Measurements from ENCODE around the gene OR10H5.
"Not testable (repeated sequence)": the region's sequence is repeated elsewhere in the genome, so short reads cannot be mapped to it uniquely, and the experiment has no call there.

Gene OR10H5

GRCh38 chr19:15780610-15781418 lies 6.6 kb upstream of the OR10H5 start:
- in situ Hi-C loops (cut with MboI; ENCODE audit: low pct_unique_long_range_greater_than_20kb, low sequenced_read_pairs, unreplicated experiment) = no loop called here
- TF ChIP-seq CTCF (IDR thresholded peaks at IDR 0.05; ENCODE audit: extremely low read depth, insufficient read depth, missing control alignments) = no peak
- DNase-seq (ENCODE audit: low spot score) = no peak

- in situ Hi-C loops (cut with MboI; ENCODE audit: low pct_unique_long_range_greater_than_20kb, low sequenced_read_pairs, unreplicated experiment) = no loop called here
- TF ChIP-seq CTCF (IDR thresholded peaks at IDR 0.05; ENCODE audit: extremely low read depth, insufficient read depth, missing control alignments) = no peak
- no peak for DNase-seq (ENCODE audit: low spot score)
These were observed 5.8 kb upstream of the OR10H5 start for GRCh38 chr19:15781661-15782060.

GRCh38 chr19:15782211-15782610 lies 5.2 kb upstream of the OR10H5 start:
- in situ Hi-C loops (cut with MboI; ENCODE audit: low pct_unique_long_range_greater_than_20kb, low sequenced_read_pairs, unreplicated experiment) = no loop called here

GRCh38 chr19:15782896-15783295 lies 4.6 kb upstream of the OR10H5 start:
- not testable (repeated sequence) for DNase-seq (ENCODE audit: low spot score)

More at GRCh38 chr19:15782211-15782610, 5.2 kb upstream of the OR10H5 start:
- TF ChIP-seq CTCF (IDR thresholded peaks at IDR 0.05; ENCODE audit: extremely low read depth, insufficient read depth, missing control alignments) = no peak
- DNase-seq (ENCODE audit: low spot score) = no peak

GRCh38 chr19:15788594-15789270 lies 1.3 kb downstream of the OR10H5 start:
- no peak for TF ChIP-seq CTCF (IDR thresholded peaks at IDR 0.05; ENCODE audit: extremely low read depth, insufficient read depth, missing control alignments)
- DNase-seq (ENCODE audit: low spot score) = no peak
- in situ Hi-C loops (cut with MboI; ENCODE audit: low pct_unique_long_range_greater_than_20kb, low sequenced_read_pairs, unreplicated experiment) = no loop called here

More at GRCh38 chr19:15782896-15783295, 4.6 kb upstream of the OR10H5 start:
- in situ Hi-C loops (cut with MboI; ENCODE audit: low pct_unique_long_range_greater_than_20kb, low sequenced_read_pairs, unreplicated experiment) = not testable (repeated sequence)

GRCh38 chr19:15790096-15790495 lies 2.6 kb downstream of the OR10H5 start:
- no peak for TF ChIP-seq CTCF (IDR thresholded peaks at IDR 0.05; ENCODE audit: extremely low read depth, insufficient read depth, missing control alignments)
- DNase-seq (ENCODE audit: low spot score) = no peak
- in situ Hi-C loops (cut with MboI; ENCODE audit: low pct_unique_long_range_greater_than_20kb, low sequenced_read_pairs, unreplicated experiment) = no loop called here

GRCh38 chr19:15794279-15794678 lies 6.8 kb downstream of the OR10H5 start:
- DNase-seq (ENCODE audit: low spot score); in situ Hi-C loops (cut with MboI; ENCODE audit: low pct_unique_long_range_greater_than_20kb, low sequenced_read_pairs, unreplicated experiment): not testable (repeated sequence)
